Measurements from ENCODE around the gene MAGI2.

The MAGI2 gene

DNA sequence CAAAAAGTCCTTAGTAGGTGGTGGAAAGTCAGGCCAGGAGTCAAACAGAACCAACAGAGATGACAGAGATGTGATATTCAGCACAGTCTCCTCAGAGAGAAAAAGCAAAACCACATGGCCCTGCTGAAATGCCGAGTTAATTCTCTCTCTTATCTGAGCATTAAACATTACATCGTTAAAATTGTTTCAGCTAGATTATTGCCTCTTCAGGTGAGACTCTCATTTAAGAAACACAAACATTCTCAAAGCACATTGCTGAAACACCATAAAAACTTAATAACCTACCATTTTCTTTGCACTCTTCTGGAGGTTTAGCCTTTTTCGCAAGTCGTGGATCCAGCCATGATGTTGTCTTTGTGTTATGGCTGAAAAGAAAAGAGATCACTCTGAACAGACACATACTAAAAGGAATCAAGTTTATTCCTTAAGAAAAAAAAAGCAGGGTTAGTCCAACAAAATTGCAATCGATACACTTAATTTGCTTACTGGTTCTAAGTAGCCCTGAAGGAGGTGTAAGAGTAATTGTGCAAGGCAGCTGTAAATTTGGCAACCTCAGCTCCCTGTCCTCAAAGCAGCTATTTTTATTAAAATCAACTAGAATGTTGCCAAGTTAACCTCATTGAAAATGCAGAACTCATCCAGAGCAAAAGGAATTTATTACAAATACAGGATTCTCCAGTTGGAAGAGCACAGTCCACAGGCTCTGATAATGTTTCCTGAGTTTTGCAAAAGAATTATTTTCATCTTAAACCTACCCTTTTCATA is 963.8 kb downstream of the MAGI2 start:
- DNase-seq (ENCODE audit: low read depth): no peak

DNA sequence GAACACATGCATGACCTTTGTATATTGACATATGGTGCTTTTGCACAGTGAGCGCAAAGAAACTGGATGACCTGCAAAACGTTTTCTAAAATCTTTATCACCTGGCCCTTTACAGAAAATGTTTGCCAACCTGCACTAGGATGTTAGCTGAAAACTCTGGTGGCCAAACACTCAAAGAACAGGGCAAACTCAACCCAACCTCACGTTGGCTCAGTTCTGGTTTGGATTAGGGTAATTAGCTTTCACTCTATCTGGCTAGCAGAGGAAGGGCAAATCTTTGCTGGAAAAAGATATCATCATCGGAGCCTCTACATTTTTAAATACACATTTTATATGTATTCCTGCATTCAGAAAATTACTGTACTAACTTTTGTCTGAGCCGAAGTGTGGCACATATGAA is 966.0 kb downstream of the MAGI2 start:
- DNase-seq (ENCODE audit: low read depth): no peak

DNA sequence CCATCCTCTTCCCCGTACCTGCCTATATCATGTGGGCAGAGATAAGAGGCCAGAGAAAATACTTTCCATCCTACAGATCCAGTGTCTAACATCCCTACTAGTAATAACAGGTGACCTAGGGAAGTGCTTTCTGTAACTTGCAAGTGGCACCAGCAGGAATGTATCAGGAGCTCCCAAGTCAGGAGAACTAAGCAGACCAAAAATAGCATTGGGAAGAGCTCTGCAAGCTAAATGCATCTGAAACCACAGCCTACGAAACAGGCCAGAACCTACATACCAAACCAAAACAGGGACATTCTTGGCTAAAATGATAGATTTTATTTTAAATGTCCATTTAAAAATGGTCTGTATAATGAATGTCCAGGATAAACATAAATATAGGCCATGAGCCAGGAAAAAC is 974.1 kb downstream of the MAGI2 start:
- no peak for DNase-seq (ENCODE audit: low read depth)

GRCh38 chr7:78476851-78477405 is 976.5 kb downstream of the MAGI2 start:
- no peak for DNase-seq (ENCODE audit: low read depth)

- no peak for DNase-seq (ENCODE audit: low read depth)
Measured at GRCh38 chr7:78473571-78474301, 979.7 kb downstream of the MAGI2 start.

GRCh38 chr7:78473021-78473420 is 980.4 kb downstream of the MAGI2 start:
- DNase-seq (ENCODE audit: low read depth): no peak

- no peak for DNase-seq (ENCODE audit: low read depth)
Measured at GRCh38 chr7:78472519-78472918, 980.9 kb downstream of the MAGI2 start.

- no peak for DNase-seq (ENCODE audit: low read depth)
Measured at GRCh38 chr7:78465894-78466293, 987.6 kb downstream of the MAGI2 start.

GRCh38 chr7:78463039-78463438 is 990.4 kb downstream of the MAGI2 start:
- no peak for DNase-seq (ENCODE audit: low read depth)

DNA sequence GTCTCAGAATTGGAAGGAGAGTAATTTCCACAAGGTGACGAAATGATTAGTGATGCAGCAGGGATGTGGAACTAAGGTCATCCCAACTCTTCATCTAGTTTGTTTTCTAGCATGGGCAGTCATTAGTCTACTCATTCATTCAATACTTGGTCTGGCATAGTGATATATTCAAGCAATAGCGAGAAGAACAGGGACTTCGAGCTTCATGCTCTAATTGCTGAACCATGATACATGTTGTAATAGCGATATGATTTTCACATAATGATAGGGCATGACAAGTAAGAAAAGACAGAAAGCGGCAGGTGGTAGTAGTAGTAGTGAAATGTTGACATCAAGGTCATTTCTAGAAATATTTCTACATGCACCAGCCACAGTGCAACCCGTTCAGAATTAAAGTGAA is 1002.8 kb downstream of the MAGI2 start:
- DNase-seq (ENCODE audit: low read depth): no peak

- DNase-seq (ENCODE audit: low read depth): no peak
Measured at GRCh38 chr7:78448911-78449310, 1004.6 kb downstream of the MAGI2 start.

DNA sequence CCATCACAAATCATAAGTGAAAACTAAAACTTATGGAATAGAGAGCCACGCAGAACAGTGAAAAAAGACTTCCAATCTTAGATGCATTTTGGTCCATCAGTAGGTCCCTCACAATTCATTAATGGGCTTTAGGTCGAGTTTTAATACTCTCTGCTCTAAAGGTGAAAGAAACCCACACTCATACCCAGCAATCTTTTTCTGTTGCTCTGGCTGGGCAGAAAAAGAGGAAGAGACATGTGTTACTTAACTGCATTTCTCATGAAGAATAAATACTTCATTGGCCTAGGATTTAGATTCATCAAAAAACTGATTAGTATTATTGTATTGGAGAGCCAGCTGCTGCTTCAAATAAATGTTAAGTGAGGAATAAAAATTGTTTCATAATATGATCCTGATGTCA is 1009.2 kb downstream of the MAGI2 start:
- DNase-seq (ENCODE audit: low read depth): no peak

GRCh38 chr7:78443811-78444210 is 1009.7 kb downstream of the MAGI2 start:
- no peak for DNase-seq (ENCODE audit: low read depth)

GRCh38 chr7:78441737-78442136 is 1011.7 kb downstream of the MAGI2 start:
- DNase-seq (ENCODE audit: low read depth): no peak

DNA sequence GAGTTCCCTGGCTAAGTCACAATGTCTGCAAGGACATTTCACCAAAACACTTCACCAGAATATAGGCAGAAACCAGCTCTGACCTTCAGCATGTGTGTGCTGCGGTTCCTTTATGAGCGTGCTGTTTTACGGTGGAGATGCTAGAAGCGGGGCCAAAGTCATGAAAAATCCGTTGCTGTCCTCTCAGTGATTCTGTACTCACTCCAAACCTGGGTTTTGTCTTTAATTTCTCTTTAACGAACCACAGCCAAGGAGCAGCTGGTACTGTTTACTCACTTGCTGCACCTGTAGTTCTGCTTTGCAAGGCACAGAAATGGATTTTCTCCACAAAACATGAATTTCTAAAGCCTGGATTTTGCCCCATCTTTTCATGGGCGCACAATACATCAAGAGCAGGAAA is 1015.0 kb downstream of the MAGI2 start:
- no peak for DNase-seq (ENCODE audit: low read depth)

DNA sequence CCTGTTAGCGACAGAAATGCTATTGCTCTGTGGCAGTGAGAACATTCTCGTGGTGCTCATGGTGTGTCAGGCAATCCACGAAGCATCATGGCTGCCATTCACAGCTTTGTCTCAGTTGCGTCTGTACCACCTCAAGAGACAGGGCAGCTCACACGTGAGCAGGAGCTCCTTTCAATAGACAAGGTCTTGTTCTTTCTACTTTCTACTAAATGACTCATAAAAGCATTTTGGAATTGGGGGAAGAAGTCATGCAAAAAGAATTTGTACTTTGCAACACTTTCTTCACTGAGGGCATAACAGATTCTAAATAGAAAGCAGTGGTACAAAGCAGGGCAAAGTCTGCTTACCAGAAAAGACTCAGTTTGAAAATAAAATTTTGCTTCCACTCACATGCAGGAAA is 1016.3 kb downstream of the MAGI2 start:
- no peak for DNase-seq (ENCODE audit: low read depth)

GRCh38 chr7:78435355-78435754 is 1018.1 kb downstream of the MAGI2 start:
- no peak for DNase-seq (ENCODE audit: low read depth)

DNA sequence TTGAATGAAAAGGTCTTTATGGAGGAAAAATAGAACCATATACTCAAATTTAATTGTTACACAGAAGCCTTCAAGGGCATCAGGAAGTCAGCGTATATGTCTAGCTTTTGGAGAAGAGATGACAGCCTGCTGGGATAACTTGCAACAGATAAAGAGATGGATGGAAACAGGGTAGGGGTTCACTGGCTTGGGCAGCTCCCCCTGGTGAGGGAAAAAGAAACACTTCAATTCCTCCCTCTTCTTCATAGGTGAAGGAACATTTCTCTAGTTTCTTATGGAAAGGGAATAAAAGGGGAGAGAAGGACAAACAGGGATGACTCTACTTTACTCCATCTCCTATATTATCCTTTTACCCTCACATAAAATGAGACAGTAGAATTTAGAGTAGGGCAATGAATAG is 1019.2 kb downstream of the MAGI2 start:
- no peak for DNase-seq (ENCODE audit: low read depth)

- DNase-seq (ENCODE audit: low read depth): no peak
Measured at GRCh38 chr7:78433421-78433820, 1020.0 kb downstream of the MAGI2 start.

DNA sequence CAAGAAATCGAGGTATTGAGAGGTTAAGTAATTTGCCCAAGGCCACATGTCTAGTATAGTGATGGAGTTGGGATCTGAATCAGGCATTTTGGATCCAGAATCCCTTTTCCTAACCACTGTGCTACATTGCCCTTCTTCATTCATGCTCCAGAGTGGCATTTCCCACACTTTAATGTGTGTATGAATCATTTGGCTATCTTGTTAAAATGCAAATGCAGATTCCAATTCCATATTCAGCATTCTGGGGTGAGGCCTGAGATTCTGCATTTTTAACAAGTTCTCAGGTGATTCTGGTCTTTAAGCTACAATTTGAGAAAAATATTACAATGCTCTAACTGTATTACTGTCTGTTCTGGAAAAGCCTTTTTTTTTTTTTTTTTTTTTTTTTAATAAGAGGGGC is 1023.6 kb downstream of the MAGI2 start:
- DNase-seq (ENCODE audit: low read depth): no peak

DNA sequence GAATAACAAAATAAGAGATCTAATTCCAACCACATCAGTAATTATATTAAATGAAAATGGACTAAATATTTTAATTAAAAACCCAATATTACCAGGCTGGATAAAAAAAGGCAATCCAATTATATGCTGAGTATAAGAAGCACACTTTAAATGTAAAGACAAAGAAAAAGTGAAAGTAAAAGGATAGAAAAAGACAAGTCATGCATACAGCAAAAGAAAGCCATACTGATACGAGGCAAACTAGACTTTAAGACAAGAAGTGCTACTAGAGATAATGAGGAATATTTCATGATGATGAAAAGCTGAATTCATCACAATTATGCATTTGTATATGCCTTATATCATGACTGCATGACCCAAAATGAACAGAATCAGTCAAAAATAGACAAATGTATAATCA is 1026.3 kb downstream of the MAGI2 start:
- no peak for DNase-seq (ENCODE audit: low read depth)

- no peak for DNase-seq (ENCODE audit: low read depth)
Measured at GRCh38 chr7:78420001-78420400, 1033.5 kb downstream of the MAGI2 start.

DNA sequence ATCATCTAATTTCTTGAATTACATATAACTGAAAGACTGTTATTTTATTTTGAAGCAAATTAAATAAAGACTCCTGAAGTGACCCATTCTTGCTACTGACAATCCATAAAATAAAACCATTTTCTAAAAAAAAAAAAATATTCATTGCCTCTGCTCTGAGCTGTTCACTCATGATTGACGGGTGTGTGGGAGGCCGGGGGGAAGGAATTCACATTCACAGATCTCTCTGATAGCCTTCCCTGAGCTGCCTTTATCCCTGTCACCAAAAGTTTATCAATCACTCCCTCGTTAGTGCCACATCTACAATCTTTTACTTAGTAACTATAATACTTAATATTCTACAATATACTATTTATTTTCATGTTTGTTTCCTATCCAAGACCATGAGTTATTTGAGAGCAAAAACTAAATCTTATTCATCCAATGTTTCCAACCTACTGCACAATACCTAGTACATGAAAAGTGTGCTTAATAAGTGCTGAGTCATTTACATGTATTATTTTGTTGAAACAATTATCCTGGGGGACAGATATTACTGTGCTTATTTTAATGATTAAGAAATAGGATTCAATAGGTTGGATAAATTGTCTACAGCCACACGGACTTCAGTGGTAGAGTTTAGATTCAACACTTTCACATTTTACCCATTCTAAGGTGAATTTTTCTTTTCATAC is 1036.2 kb downstream of the MAGI2 start:
- no peak for DNase-seq (ENCODE audit: low read depth)
